Suppressor macrophage treated with lipopolysaccharide for 4 hours (primary cell): ENCODE measurements around the gene MXRA7.
"Not testable (repeated sequence)": the region's sequence is repeated elsewhere in the genome, so short reads cannot be mapped to it uniquely, and the experiment has no call there.

ENCODE experiments used
- DNase-seq: peaks from one replicate; pipeline ENCODE4 v3.0.0-alpha.2; 2020

MXRA7 gene

DNA sequence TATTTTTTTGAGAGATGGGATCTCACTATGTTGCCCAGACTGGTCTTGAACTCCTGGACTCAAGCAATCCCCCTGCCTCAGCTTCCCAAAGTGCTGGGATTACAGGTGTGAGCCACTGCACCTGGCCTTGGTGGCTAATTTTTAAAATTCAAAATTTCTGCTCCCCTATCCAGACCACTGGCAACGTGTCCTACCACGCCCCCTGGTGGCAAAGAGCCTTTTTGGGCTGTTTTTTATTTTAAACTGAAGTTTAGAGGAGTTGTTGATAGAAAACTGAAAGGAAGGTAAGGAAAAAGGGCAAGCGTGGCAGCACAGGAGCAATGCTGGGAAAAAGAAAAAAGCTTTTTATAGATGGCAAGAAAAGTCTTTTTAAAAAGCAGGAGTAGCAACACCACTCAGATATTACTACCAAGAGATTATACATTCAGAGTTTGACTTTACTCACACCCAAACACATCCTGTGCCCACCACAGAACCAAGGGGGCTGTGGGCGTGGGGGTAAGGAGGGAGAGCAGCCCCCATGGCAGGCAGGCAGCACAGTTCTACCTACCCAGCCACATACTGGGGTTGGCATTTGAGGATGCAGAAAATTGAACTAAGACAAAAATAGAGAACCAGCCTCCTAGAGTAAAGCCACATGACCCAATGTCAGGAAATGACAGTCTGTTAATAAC is 4.2 kb upstream of the MXRA7 start:
- peak; percentile 76 for DNase-seq

DNA sequence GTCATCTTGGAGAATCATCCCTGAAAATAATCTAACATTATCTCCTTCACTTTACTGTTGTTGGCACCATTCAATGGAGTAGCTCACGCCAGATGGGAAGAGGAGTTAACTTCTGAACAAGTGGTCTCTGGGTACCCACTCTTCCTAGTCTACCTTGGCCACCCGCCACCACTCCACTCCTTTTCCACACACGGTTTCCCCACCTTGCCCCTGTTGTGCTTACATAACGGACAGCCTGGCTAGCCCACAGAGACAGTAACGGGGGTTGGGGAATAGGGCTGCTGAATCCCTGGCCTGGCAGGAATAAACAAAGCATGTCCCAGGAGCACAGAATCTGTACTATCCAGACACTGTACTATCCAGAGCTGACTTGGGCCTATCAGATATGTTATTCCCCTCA is 3.6 kb upstream of the MXRA7 start:
- DNase-seq: no peak

DNA sequence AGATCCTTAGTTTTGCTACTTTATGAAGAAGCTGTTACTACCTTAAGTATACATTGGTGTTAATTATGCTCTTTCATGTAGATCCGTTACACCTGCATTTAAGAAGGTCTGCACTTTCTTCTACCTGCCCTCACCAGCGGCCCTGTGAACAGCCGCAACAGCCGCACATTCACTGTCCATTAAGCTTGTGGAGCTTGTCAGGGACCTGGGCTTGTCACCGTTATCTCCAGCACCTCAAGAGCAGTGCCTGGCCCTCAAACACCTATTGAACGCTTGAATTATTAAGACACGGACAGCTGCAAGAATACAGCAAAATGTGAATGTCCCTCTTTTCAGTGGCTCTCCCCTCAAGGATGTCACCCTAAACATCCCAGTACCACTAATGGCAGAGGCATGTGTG is 3.0 kb upstream of the MXRA7 start:
- no peak for DNase-seq

DNA sequence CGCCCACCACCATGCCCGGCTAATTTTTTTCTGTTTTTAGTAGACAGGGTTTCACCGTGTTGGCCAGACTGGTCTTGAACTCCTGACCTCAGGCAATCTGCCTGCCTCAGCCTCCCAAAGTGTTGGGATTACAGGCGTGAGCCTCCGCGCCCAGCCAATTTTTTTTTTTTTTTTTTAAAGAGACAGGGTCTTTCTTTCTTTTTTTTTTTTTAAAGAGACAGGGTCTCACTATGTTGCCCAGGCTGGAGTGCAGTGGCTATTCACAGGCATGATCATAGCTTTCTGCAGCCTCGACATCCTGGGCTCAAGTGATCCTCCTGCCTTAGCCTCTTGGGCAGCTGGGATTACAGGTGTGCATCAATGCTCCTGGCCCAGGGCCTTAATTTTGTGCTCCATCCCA is 1.6 kb upstream of the MXRA7 start:
- DNase-seq: not testable (repeated sequence)

DNA sequence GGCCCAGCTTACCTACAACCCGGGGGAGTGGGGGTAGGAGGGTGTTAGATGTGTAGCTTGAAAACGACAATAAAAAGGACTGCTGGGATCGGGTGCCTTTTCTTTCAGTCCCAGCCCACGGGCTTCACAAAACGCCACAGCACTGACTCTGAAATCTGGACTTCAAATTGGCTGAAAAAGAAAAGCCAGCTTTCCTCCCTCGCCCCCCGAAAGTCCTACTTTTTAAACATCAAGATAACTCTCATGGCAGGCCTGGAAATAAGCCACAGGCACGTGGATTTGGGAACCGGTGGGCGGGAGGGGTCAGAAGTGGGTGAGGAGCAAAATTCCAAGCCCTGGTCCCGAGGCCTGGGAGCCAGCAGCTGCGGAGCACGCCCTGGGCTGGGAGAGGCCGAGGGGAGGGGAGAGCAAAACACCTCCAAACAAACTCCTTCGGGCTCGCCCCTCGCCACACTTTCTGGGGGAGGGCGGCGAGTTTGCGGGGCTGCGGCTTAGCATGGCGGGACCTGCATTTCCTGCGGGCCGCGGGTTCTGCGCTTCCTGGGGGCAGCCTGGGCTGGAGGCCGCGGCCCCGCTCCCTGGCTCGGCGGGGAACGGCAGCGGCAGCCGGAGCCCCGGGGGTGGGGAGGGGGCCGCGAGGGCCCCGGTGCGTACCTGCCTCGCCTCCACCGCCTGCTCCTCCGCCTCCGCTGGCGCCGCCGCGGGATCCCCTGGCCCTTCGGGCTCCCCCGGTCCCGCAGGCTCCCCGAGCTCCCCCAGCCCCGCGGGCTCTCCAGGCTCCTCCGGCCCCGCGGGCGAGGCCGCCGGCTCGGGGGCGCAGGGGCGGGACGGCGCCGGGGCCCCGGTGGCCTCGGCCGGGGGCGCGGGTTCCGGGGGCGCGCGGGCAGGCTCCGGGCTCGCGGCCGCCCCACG is 558 bp downstream of the MXRA7 start:
- not testable (repeated sequence) for DNase-seq

DNA sequence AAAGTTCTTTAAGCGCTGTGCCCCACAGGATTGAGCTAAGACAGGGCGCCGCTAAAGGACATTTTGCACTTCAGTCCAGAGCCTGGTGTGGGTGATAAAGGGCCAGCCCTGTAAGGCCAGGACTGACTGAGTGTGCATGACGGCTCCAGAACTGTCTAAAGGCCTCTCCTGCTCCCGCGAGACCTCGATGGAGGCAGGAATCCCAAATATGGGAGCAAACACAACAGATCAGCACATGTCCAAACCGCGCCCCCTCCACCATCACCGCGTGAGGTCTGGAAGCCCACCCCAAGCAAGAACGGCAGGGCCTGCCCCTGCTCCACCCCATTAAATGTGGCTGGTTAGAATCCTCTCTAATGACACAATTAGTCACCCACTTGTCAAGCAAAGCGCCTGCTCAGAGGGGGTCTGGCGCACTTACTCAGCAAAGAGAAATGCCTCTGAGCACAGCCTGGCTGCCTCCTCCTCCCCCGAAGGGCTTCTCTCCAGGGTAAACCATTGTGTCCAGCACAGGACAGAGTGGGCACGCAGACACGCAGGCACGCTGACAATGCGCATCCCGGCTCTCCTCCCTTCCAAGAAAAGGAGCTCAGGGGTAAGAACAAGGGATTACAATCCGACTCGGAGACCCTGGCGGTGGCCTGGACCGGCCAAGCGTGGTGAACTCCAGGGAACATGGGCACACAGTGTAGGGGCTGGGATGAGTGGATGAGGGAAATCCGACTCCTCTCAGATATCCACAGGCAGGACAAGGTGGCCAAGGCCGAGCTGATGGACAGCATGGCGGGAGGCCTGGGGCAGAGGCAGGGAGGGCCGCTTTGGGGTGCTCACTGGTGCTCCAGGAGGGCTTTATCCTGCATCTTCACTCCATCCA is 1.5 kb downstream of the MXRA7 start:
- DNase-seq: no peak

DNA sequence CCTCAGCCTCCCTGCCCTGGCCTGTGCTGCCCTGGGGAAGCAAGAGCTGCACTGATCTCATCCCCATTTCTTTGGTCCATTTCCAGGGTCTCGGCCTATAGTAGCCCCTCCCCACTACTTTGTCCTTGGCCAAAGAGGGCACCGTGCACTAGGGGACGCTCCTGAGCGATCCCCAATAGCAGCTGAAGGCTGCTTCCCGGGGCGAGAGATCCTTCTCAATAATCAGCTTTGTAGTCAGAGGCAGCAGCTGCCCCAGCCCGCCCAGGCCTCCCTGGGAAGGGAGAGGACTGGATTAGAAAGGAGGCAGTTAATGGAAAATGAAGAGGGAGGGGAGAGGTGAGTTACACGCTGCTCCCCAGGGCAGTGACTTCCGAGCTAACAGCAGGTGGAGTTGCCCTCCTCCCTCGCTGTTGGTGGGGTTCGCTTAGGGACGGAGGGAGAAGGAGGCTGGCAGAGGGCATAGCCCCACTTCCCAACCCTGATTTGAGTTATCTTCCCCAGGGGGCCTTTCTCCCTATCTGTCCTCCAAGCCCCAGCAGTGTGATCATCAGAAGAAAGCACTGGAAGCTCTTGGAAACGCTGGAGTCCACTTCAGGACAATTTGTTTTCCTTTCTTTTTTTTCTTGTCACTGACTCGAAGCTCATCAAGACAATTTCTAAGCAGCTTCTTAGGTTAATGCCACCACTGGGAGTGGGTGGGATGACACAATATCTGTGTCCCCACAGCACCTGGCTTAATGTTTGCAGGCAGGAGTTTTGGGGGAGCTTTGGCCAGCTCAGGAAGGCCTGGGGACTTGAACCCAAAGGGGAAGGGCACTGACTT is 2.6 kb downstream of the MXRA7 start:
- DNase-seq: no peak

DNA sequence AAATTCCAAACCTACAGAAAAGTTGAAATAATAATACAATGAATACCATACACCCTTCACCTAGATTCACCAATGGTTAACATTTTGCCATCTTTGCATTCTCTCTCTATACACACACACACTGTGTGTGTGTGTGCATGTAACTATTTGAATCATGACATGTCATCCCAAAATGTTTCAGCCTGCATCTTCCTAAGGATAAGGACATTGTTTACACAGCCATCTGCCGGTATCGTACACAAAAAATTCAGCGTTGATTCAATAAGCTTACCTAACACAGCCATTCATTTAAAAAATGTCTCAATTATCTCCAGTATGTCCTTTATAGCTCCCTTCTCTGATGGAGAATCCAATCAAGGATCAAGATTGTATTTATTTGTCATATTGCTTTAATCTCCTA is 3.9 kb downstream of the MXRA7 start:
- DNase-seq: no peak

DNA sequence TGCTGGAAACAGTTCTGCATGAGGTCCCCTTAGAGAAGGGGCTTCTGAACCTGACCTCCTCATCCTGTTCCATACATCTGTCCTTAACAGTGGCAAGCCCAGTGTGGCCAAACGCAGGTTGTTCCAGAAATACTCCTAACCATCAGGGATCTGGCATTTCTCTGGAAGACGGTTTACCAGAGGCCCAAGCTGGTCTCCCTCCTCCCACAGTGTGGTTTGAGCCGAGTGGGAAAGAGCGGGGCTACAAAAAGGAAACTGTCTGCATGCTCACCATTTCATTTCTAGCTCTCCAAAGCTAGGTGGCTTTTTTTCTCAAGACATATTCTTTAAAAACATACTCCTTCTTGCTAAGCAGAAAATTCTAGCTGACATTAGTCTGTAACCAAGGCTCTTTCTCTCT is 6.0 kb downstream of the MXRA7 start:
- no peak for DNase-seq

DNA sequence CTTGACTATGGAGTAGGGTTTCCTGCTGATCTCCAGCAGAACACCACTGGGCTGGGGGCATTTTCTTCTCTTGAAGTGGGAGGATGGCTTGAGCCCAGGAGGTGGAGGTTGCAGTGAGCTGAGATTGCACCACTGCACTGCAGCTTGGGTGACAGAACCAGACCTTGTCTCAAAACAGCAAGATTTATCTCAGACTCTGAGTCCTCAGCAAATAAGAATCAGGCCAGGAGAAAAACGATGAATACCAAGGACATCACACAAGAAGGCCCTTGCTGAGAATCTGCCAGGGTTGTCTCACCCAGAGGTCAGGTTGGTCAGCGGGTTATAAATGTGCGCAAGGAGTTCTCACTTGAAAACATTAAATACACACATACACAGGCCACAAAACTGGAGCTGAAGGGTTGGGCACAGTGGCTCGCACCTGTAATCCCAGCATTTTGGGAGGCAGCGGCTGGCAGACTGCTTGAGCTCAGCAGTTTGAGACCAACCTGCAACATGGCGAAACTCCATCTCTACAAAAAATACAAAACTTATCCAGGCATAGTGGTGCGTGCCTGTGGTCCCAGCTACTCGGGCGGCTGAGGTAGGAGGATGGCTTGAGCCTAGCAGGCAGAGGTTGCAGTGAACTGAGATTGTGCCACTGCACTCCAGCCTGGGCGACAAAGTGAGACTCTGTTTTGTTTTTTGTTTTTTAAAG is 7.7 kb downstream of the MXRA7 start:
- DNase-seq: no peak

DNA sequence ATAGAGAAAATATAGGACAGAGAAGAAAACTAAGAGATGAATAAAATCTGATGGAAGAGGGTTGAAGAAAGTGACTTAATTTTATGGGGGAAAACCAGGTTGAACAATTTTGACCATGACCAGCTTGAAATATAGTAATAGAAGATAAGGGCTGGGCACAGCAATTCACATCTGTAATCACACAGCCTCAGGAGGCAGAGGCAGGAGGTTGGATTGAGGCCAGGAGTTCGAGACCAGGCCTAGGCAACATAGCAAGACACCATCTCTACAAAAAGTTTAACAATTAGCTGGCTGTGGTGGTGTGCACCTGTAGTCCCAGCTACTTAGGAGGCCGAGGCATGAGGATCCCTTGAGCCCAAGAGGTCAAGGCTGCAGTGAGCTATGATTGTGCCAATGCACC is 8.7 kb downstream of the MXRA7 start:
- DNase-seq: no peak

DNA sequence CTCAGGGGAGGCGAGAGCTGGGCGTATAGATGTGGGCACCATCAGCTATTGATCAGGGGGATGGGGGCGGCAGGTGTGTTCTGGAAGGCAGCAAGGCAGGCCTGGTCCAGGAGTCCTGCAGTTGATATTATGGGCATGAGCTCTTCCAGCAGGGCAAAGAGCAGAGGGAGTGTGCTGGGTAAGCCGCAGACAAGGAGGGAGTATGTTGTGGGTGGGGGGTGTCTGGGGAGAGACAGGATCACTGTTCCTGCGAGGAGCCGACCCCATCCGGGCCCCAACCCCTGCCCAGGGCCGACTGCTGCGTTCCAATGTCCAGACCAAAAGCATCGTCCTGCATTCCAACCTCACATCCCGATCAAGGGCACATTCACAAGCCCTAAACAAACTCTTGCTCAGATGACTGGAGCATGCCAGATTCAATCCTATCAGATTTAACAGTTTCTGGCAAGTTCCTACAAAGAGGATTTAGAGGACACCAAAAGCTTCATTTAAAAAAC is 9.2 kb downstream of the MXRA7 start:
- no peak for DNase-seq

DNA sequence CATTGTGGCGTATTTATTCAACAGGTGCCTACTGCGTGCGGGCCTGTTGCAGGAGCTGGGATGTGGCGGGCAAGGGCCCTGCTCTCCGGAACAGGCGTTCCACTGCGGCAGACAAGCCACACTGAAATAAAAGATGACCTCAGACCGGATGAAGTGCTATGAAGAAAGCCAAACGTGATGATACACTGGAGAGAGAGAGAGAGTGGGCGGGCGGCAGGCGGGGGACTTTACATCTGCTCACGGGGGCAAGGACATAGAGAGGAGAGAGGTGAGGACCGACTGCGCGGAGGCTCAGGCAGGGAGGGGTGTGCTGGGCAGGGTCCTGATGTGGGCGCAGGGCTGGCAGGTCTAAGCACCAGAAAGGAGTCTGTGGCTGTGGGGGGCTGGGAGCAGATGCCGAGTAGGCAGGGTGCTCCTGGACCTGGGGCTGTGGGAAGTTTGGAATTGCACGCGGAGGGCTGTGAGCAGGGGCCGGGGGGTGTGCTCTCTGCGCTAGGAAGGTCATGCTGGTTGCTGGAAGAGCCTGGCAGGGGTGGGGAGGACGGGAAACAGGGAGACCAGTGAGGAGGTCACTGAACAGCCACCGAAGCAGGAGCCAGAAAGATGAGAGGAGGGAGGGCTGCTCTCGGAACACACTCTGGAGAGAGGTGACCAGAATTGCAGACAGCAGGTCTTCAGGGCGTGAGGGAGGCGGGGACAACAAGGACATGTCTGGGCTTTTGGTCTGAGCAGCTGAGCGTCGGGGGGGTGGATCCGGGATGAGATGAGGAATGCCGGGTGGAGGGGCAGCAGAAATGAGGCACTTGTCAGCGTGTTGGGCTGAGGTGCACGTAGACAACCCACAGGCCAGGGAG is 9.9 kb downstream of the MXRA7 start:
- DNase-seq: no peak

DNA sequence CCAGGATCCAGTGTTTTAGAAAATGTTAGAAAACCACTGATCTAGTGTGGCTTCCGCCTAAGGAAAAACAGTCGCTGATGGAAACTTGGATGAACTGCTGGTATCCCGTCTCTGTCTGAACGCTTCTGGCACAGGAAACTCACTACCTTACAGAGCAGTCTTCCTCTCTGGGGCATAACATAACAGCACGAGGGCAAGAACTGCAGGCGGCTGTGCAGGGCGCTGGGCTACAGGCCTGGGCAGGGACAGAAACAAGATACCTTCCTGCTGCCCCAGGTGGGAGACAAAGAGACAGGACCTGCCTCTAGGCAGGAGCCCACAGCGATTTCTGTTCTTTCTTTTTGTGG is 10.5 kb downstream of the MXRA7 start:
- DNase-seq: no peak

DNA sequence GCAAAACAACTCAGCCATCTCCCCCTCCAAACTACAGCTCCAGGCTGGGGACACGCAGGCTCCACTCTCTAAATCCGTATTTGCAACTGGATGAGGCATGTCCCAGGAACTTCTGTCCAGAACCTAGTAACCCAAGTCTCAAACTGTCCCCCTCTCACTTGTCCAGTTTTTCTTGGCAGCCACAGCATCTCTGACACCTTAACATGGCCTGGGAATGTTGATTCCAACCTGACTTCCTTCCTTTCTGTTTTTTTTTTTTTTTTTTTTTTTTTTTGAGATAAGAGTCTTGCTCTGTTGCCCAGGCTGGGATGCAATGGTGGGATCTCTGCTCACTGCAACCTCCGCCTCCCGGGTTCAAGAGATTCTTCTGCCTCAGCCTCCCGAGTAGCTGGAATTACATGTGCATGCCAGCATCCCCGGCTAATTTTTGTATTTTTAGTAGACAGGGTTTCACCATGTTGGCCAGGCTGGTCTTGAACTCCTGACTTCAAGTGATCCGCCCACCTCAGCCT is 12.2 kb downstream of the MXRA7 start:
- not testable (repeated sequence) for DNase-seq

DNA sequence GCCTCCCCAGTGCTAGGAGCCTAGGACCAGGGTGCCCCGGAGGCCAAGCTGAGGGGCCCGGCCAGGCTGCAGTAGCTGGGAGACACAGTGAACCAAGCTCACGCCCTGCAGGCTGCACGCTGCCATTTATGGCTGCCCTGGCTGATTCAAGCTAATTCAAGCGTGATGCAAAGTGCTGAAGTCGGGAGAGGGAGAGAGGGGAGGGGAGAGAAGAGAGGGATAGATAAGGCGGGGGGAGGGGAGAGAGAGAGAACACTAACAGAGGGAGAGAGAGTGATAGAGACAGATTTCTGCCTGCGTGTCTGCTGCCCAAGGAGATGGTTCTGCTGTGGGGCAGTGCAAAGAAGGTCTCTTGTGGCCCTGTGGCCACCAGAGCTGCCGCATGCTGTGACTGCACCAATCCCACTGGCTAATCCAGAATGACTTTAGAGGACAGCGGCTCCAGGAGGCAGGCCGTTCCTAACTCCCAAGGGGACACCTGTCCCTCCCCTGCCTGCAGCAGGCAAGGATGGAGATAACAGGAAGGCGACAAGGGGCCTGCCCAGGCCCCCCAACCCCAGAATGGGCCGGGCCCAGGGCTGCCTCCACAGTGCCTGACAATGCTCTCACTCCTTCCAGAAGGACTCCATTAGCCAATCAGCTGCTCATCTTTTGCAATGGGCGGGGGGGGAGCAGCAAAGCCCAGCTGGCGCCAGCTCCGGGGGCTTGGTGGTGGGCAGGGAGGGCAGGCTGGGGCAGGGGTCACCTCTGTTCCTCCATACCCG is 12.9 kb downstream of the MXRA7 start:
- DNase-seq: no peak

DNA sequence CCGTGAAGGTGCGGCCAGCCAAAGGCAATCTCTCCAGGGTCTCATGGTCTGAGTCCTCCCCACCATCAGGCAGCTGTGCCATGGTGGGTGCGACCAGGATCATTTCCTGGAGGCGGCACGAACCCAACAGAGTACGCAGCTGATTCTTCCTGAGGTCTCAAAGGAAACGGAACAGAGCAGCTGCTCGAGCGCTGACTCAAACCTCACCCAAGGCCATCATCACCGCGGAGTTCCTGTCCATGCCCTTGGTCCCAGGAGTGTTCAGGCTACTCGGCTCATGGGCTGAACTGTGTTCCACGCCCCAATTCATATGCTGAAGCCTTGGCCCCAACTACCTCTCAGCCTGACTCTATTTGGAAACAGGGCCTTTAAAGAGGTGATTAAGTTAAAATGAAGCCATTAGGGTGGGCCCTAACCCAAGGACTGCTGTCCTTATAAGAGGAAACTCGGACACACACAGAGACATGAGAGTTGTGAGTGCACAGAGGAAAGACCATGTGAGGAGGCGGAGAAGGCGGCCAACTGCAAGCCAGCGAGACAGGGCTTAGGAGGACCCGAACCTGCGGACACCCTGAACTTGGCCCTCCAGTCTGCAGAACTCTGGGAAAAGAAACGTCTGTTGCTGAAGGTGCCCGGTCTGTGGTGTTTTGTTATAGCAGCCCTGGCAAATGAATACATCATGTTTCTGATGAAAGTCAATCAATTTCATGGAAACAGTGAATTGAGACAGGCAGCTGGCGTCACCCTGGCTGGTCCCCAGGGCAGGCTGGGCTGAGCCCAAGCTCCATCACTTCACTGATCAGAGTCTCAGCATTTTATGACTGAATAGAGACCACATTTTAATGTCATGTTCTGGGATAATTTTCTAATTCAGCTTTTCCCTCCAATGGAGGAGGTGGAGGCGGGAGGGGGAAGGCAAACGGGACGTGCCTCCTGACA is 13.7 kb downstream of the MXRA7 start:
- DNase-seq: no peak

DNA sequence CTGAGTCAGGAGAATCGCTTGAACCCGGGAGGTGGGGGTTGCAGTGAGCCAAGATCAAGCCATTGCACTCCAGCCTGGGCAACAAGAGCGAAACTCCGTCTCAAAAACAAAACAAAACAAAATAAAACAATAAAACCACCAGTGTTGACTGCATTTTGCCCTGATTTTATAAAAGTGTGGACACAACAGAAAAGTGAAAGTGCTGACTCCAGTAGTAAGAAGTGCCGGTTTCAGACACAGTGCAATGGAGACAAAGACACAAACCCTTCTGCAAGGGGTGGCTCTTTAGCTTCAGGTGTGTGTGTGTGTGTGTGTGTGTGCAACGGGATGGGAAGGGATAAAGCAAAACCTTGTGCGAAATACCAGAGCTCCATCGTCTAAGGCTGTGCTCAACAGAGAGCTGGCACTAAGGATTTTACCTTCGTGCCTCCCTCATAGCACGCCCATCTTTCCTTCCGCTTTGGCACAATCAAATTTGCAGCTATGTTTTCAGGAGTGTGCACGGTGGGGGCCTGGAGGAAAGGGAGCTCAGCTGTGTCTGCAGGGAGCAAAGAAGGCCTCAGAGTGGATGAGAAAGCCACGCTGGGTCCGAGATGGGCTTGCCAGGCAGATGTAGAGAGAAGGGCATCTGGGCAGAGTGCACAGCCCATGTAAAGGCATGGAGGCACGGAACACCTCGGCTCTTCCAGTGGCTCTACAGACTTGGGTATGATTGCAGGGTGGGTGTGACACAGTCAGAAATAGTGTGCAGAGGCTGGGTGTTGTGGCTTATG is 15.5 kb downstream of the MXRA7 start:
- no peak for DNase-seq
